Measurements from ENCODE around the gene CST6. TPM values are rescaled to one million over a fixed set of nuclear protein-coding genes. Genes with fewer than 3 reads are reported as not detected.
"Not testable (repeated sequence)": the region's sequence is repeated elsewhere in the genome, so short reads cannot be mapped to it uniquely, and the experiment has no call there.

Gene CST6
- total RNA-seq, 2 experiments from 2014 or later: 0.30 to 0.65 TPM

- no peaks in the 10 kb centered on the region for H3K9me3 Mint-ChIP-seq
- no peak overlapping the region for H3K27ac Mint-ChIP-seq
- H3K4me1 Mint-ChIP-seq: peaks cover 21% of the 10 kb centered on the region
- ChIA-PET POLR2A (interaction anchor here (0.6 to 2.3 kb wide), 9 partner anchors 11 to 311 kb away, joined by 3 to 9 read pairs (median 4); partner anchors contain the start of genes BANF1, CCDC85B, CST6 and EIF1AD), CTCF (interaction anchor here (0.5 to 2.6 kb wide), 37 partner anchors 9 to 384 kb away, joined by 3 to 26 read pairs (median 4); partner anchors contain the start of genes BANF1, CCDC85B, CST6 and EIF1AD)
- DNase-seq: peak; percentile 80
- no peaks in the 10 kb centered on the region for H3K36me3 Mint-ChIP-seq (ENCODE audit: low read depth)
- peaks cover 9% of the 10 kb centered on the region for H3K27me3 Mint-ChIP-seq
- no peak overlapping the region for H3K4me3 Mint-ChIP-seq
Measured at GRCh38 chr11:66022401-66023185, 10.8 kb downstream of the CST6 start.

- H3K9me3 Mint-ChIP-seq; DNase-seq; H3K27ac Mint-ChIP-seq; H3K36me3 Mint-ChIP-seq (ENCODE audit: low read depth); H3K4me3 Mint-ChIP-seq: not testable (repeated sequence)
- Mint-ChIP-seq H3K4me1 (peaks cover 21% of the 10 kb centered on the region), H3K27me3 (peaks cover 11% of the 10 kb centered on the region)
- ChIA-PET POLR2A (interaction anchor here (0.8 to 2.3 kb wide), 3 partner anchors 11 to 311 kb away, joined by 3 to 9 read pairs (median 4); partner anchors contain the start of genes CST6 and KAT5), CTCF (interaction anchor here (0.7 to 2.6 kb wide), 15 partner anchors 8 to 352 kb away, joined by 3 to 26 read pairs (median 6); partner anchors contain the start of genes BANF1, CCDC85B, EIF1AD and KAT5)
Measured at GRCh38 chr11:66023186-66023440, 11.3 kb downstream of the CST6 start.

GRCh38 chr11:66026017-66026529 lies 14.3 kb downstream of the CST6 start, which contains the start of gene CATSPER1:
Gene CATSPER1, minus strand, starts transcription at chr11:66026479. Its CDS starts 100 bp downstream, at chr11:66026379.
- Mint-ChIP-seq H3K36me3 (ENCODE audit: low read depth) (no peaks in the 10 kb centered on the region), H3K9me3 (no peaks in the 10 kb centered on the region), H3K4me1 (peaks cover 14% of the 10 kb centered on the region), H3K27ac (no peak within 1 kb of the TSS), H3K4me3 (no peak within 1 kb of the TSS), H3K27me3 (peaks cover 13% of the 10 kb centered on the region)
- CTCF ChIA-PET: interaction anchor here (0.6 to 1.4 kb wide), 2 partner anchors 19 to 277 kb away, joined by 3 to 5 read pairs; no protein-coding TSS in a partner anchor
- POLR2A ChIA-PET: interaction anchor here (2.6 kb wide), 1 partner anchor 26 kb away, joined by 7 read pairs; the partner anchor contains the start of gene SF3B2
- no peak for DNase-seq

GRCh38 chr11:66032957-66033735 lies 21.3 kb downstream of the CST6 start:
- Mint-ChIP-seq H3K4me1 (no peaks in the 10 kb centered on the region), H3K4me3 (no peak overlapping the region), H3K27me3 (peaks cover 8% of the 10 kb centered on the region), H3K9me3 (no peaks in the 10 kb centered on the region), H3K27ac (no peak overlapping the region), H3K36me3 (ENCODE audit: low read depth) (no peaks in the 10 kb centered on the region)
- DNase-seq: no peak
- CTCF ChIA-PET: interaction anchor here (0.7 kb wide), 2 partner anchors 767 to 1318 kb away, joined by 3 to 7 read pairs; no protein-coding TSS in a partner anchor
- POLR2A ChIA-PET: no interaction called here

- ChIA-PET POLR2A (interaction anchor here (1.1 to 1.6 kb wide), 2 partner anchors 13 to 16 kb away, joined by 4 read pairs; partner anchors contain the start of gene SF3B2), CTCF (interaction anchor here (1.0 to 2.1 kb wide), 2 partner anchors 10 to 14 kb away, joined by 6 to 20 read pairs; no protein-coding TSS in a partner anchor)
- Mint-ChIP-seq H3K4me1 (no peaks in the 10 kb centered on the region), H3K36me3 (ENCODE audit: low read depth) (no peaks in the 10 kb centered on the region), H3K9me3 (no peaks in the 10 kb centered on the region), H3K27me3 (peaks cover 12% of the 10 kb centered on the region), H3K4me3 (no peak overlapping the region), H3K27ac (no peak overlapping the region)
- no peak for DNase-seq
Measured at GRCh38 chr11:66035653-66036333, 24.0 kb downstream of the CST6 start.

GRCh38 chr11:66036334-66036710 lies 24.5 kb downstream of the CST6 start:
- ChIA-PET POLR2A (interaction anchor here (1.1 to 1.6 kb wide), 2 partner anchors 14 to 16 kb away, joined by 4 read pairs; partner anchors contain the start of gene SF3B2), CTCF (interaction anchor here (1.0 to 2.1 kb wide), 2 partner anchors 9 to 14 kb away, joined by 6 to 20 read pairs; no protein-coding TSS in a partner anchor)
- Mint-ChIP-seq H3K27me3 (peaks cover 12% of the 10 kb centered on the region), H3K27ac (no peak overlapping the region), H3K9me3 (no peaks in the 10 kb centered on the region), H3K4me1 (no peaks in the 10 kb centered on the region), H3K4me3 (no peak overlapping the region), H3K36me3 (ENCODE audit: low read depth) (no peaks in the 10 kb centered on the region)
- DNase-seq: no peak

- Mint-ChIP-seq H3K4me3 (no peak overlapping the region), H3K4me1 (no peaks in the 10 kb centered on the region), H3K27me3 (peaks cover 12% of the 10 kb centered on the region), H3K9me3 (no peaks in the 10 kb centered on the region), H3K27ac (no peak overlapping the region), H3K36me3 (ENCODE audit: low read depth) (no peaks in the 10 kb centered on the region)
- CTCF ChIA-PET: interaction anchor here (1.2 to 1.4 kb wide), 2 partner anchors 15 to 32 kb away, joined by 4 to 6 read pairs; no protein-coding TSS in a partner anchor
- POLR2A ChIA-PET: no interaction called here
- no peak for DNase-seq
Measured at GRCh38 chr11:66037327-66037726, 25.5 kb downstream of the CST6 start.

- Mint-ChIP-seq H3K27ac (no peak overlapping the region), H3K4me3 (no peak overlapping the region), H3K27me3 (peaks cover 9% of the 10 kb centered on the region), H3K9me3 (no peaks in the 10 kb centered on the region), H3K4me1 (peaks cover 4% of the 10 kb centered on the region), H3K36me3 (ENCODE audit: low read depth) (no peaks in the 10 kb centered on the region)
- POLR2A ChIA-PET: no interaction called here
- CTCF ChIA-PET: interaction anchor here (0.7 kb wide), 1 partner anchor 219 kb away, joined by 3 read pairs; no protein-coding TSS in a partner anchor
- no peak for DNase-seq
Measured at GRCh38 chr11:66039765-66040164, 28.0 kb downstream of the CST6 start.

GRCh38 chr11:66042227-66042995 lies 30.6 kb downstream of the CST6 start:
- H3K9me3 Mint-ChIP-seq: no peaks in the 10 kb centered on the region
- no peak overlapping the region for H3K4me3 Mint-ChIP-seq
- ChIA-PET POLR2A (interaction anchor here (3.5 kb wide), 1 partner anchor 10 kb away, joined by 10 read pairs; the partner anchor contains the start of gene SF3B2), CTCF (no interaction called here)
- DNase-seq: no peak
- peaks cover 13% of the 10 kb centered on the region for H3K4me1 Mint-ChIP-seq
- H3K27ac Mint-ChIP-seq: no peak overlapping the region
- no peaks in the 10 kb centered on the region for H3K36me3 Mint-ChIP-seq (ENCODE audit: low read depth)
- peaks cover 6% of the 10 kb centered on the region for H3K27me3 Mint-ChIP-seq

- ChIA-PET POLR2A (interaction anchor here (3.5 kb wide), 1 partner anchor 9 kb away, joined by 10 read pairs; the partner anchor contains the start of gene SF3B2), CTCF (interaction anchor here (0.6 to 2.5 kb wide), 4 partner anchors 11 to 44 kb away, joined by 3 to 26 read pairs (median 12); partner anchors contain the start of gene SF3B2)
- Mint-ChIP-seq H3K9me3 (no peaks in the 10 kb centered on the region), H3K4me3 (no peak overlapping the region), H3K4me1 (peaks cover 13% of the 10 kb centered on the region), H3K27me3 (peaks cover 6% of the 10 kb centered on the region), H3K36me3 (ENCODE audit: low read depth) (no peaks in the 10 kb centered on the region), H3K27ac (no peak overlapping the region)
- no peak for DNase-seq
Measured at GRCh38 chr11:66042996-66043906, 31.4 kb downstream of the CST6 start.

Data from activated CD4-positive, alpha-beta memory T cell treated with anti-CD3 and anti-CD28 coated beads, Interleukin-2, amount 10 ng/mL, durations not matched to agents 7 days and 5 days (primary cell).